ENCODE measurements around the gene FOXD4L1. TPM values are rescaled to one million over a fixed set of nuclear protein-coding genes. Genes with fewer than 3 reads are reported as not detected.

The FOXD4L1 gene
- under 0.01 TPM in 1 of 2 replicates, not detected in the other for total RNA-seq

DNA sequence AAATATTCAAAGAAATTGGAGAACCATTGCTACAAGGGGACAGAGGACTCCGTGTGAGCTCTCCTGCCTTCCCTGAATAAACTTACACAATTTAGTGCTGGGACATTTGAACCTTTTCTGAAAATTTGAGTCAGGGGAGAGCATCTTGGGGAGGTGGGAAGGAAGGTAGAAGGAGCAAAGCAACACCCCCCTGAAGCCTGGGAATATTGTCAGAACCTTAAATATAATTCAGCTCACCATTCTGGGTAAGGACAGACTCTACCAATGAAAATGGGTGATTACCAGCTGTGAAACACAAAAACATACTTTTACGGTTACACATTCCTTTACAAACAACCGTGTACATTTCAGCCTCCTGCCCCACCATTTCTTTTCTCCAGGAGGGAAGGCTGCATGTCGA is at the start of gene FOXD4L1:
TSS of gene FOXD4L1 (plus strand) at position 301 of the 400 bp plus-strand sequence. CDS start 592 bp downstream, outside the sequence.

Other genes starting within 250 kb of the FOXD4L1 start
- 2.9 and 6.6 TPM in 2 replicates for gene PAX8, start 219.7 kb upstream of the FOXD4L1 start, total RNA-seq
- gene ZNG1B, start 61.0 kb upstream of the FOXD4L1 start, total RNA-seq: 13.9 and 22.4 TPM in 2 replicates
- 13.9 and 14.3 TPM in 2 replicates for gene RABL2A, start 128.6 kb downstream of the FOXD4L1 start, total RNA-seq